Ovary (tissue), 9 donors: ENCODE measurements around the gene FXR1. TPM values are rescaled to one million over a fixed set of nuclear protein-coding genes. Genes with fewer than 3 reads are reported as not detected.

ENCODE experiments used
- DNase-seq, 5 donors: peaks; one replicate each; pipeline ENCODE4 v3.0.0-alpha.2; 2019 to 2020
- H3K27ac ChIP-seq, 2 donors: fragments of 200-600 bp; one replicate each; pipeline versions ENCODE4 v1.5.1 to v1.8.0; 2019 to 2022
- H3K27me3 ChIP-seq: fragments of 200-600 bp; one replicate; pipeline ENCODE4 v1.8.0; 2022
- H3K36me3 ChIP-seq: fragments of 200-600 bp; sonication (generic); one replicate; pipeline ENCODE4 v1.5.1; 2019
- H3K4me1 ChIP-seq: one replicate; pipeline ENCODE4 v1.8.1; 2013; ENCODE audit warnings: mild to moderate bottlenecking, moderate library complexity; ENCODE audit not compliant: insufficient read depth
- H3K4me3 ChIP-seq: fragments of 200-600 bp; sonication (generic); one replicate; pipeline ENCODE4 v1.5.1; 2017
- H3K9me3 ChIP-seq, 2 donors: fragments of 200-600 bp in 1 of 2; sonication (generic) in 1 of 2; one replicate each; pipeline versions ENCODE4 v1.5.1 to v1.8.1; 2013 to 2019; ENCODE audit warnings: mild to moderate bottlenecking in 1 of 2, moderate library complexity in 1 of 2
- EP300 ChIP-seq: sonication (generic); formaldehyde crosslinking; IDR thresholded peaks from one replicate; pipeline ENCODE4 v1.6.1; 2017; ENCODE audit warnings: antibody characterized with exemption
- POLR2A ChIP-seq: fragments of 450-650 bp; IDR thresholded peaks from one replicate; pipeline ENCODE4 v1.6.1; 2017; ENCODE audit warnings: antibody characterized with exemption, mild to moderate bottlenecking, moderate library complexity
- intact Hi-C, 4 donors: fragments of 100-400 bp; cut with DNase I; formaldehyde crosslinking; loops; one replicate each; pipeline versions ENCODE4 v1.11.0 to v1.15.1; 2022 to 2023
- polyA plus RNA-seq, 2 donors: library from polyadenylated mRNA; stranded (reverse); fragments of 200-250 nt in 1 of 2; fragments of 350-450 nt in 1 of 2; fragmentation: Illumina TruSeq in 1 of 2; extraction: RNeasy Lipid Tissue Mini Kit (QIAGEN cat#74804) in 1 of 2; gene quantifications; one replicate each; pipeline ENCODE4 v1.2.3, GENCODE V29; 2013 to 2014
- total RNA-seq, 7 donors: library from RNA; depleted of rRNA in 2 of 7; stranded (reverse); fragments of >200 nt in 2 of 7; fragmentation: NEBNext Ultra II Directional in 3 of 7; extraction: Animal tissue kit (Norgen Biotek cat#: 25700) in 3 of 7; gene quantifications; one replicate each; pipeline versions ENCODE4 v1.1.0 to v1.2.4, GENCODE V29; 2016 to 2023
- TF ChIP-seq, protein P1 (sequence below), 3 donors: fragments of 450-650 bp in 2 of 3; fragments of 200-600 bp in 1 of 3; IDR thresholded peaks; one replicate each; pipeline versions ENCODE4 v1.5.1 to v1.8.0; 2016 to 2022; ENCODE audit warnings: antibody characterized with exemption in 3 of 3, mild to moderate bottlenecking in 1 of 3
- donor health status: DM: no; HTN: no; CAD: no; lungs with moderate emphysema.
- donor health status: DM: no; HTN: no; CAD: no.
- donor health status: Bipolar disorder and iron deficiency.
- donor health status: DM: yes; HTN: yes; CAD: no.
- donor health status: DM: no; HTN: no; CAD: no.
- donor health status: DM: yes; HTN: yes; CAD: no.

FXR1 gene
- total and polyA plus RNA-seq, 9 donors = 102 to 176 (median 117) TPM

DNA sequence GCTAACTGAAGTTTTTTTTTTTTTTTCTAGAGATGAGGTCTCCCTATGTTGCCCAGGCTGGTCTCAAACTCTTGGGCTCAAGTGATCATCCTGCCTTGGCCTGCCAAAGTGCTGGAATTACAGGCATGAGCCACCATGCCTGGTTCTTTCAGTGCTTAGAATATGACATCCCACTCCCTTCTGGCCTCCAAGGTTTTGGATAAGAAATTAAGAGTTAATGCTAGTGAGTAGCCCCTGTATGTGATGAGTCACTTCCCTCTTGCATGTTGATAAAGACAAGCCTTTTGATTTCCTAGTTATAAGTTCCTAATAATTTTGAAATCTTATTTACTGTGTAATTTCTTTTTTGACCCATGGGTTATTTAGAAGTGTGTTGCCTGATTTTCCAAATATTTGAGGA, 112.7 kb downstream of the FXR1 start:
- intact Hi-C loops = no loop called here
- Histone ChIP-seq H3K4me3 (no peak overlapping the region), H3K27ac (no peak overlapping the region), H3K4me1 (no peaks in the 10 kb centered on the region), H3K36me3 (no peaks in the 10 kb centered on the region), H3K9me3 (no peaks in the 10 kb centered on the region), H3K27me3 (no peaks in the 10 kb centered on the region)
- TF ChIP-seq POLR2A (no peak), EP300 (no peak)
- TF ChIP-seq, protein P1, sequence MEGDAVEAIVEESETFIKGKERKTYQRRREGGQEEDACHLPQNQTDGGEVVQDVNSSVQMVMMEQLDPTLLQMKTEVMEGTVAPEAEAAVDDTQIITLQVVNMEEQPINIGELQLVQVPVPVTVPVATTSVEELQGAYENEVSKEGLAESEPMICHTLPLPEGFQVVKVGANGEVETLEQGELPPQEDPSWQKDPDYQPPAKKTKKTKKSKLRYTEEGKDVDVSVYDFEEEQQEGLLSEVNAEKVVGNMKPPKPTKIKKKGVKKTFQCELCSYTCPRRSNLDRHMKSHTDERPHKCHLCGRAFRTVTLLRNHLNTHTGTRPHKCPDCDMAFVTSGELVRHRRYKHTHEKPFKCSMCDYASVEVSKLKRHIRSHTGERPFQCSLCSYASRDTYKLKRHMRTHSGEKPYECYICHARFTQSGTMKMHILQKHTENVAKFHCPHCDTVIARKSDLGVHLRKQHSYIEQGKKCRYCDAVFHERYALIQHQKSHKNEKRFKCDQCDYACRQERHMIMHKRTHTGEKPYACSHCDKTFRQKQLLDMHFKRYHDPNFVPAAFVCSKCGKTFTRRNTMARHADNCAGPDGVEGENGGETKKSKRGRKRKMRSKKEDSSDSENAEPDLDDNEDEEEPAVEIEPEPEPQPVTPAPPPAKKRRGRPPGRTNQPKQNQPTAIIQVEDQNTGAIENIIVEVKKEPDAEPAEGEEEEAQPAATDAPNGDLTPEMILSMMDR (IDR thresholded peaks at IDR 0.05) = no peak
- no peak for DNase-seq

DNA sequence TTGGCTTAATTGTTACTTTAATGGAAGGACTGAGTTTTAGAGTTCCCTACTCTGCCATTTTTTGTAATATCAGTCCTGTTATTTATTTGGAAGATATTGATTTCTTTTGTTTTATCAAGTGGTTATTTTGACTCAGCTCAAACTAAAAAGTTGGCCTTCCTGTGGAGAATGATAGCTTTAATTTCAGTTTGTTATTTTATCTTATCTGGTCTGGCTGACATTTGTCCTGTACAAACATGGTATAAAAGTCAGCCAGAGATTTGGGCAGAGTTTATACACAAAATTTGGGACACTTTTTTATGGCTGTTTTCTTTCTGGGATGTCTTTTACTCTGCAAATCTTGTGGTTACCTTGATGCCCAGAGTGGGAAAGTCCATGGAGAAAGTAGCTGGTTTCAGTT, 118.5 kb downstream of the FXR1 start:
- no peaks in the 10 kb centered on the region for H3K9me3 ChIP-seq
- DNase-seq = no peak
- H3K27me3 ChIP-seq = no peaks in the 10 kb centered on the region
- intact Hi-C loops = no loop called here
- no peak overlapping the region for H3K27ac ChIP-seq
- no peaks in the 10 kb centered on the region for H3K4me1 ChIP-seq
- no peaks in the 10 kb centered on the region for H3K36me3 ChIP-seq
- no peak for TF ChIP-seq EP300
- no peak for TF ChIP-seq POLR2A
- TF ChIP-seq, protein P1 (IDR thresholded peaks at IDR 0.05) = no peak
- no peak overlapping the region for H3K4me3 ChIP-seq

Other genes starting within 250 kb of the FXR1 start
- gene CCDC39, start 233.2 kb upstream of the FXR1 start, total RNA-seq = 1 to 10 TPM in 2 of 7 donors, under 1 TPM in 4, not detected in 1; 0.69 to 5.4 (median 0.81) TPM
- under 1 TPM; 0.30 to 0.72 TPM for gene CCDC39, start 233.2 kb upstream of the FXR1 start, polyA plus RNA-seq
- gene DNAJC19, start 77.1 kb downstream of the FXR1 start, total RNA-seq = 10 to 100 TPM; 43.1 to 64.4 (median 45.5) TPM
- gene DNAJC19, start 77.1 kb downstream of the FXR1 start, polyA plus RNA-seq = 10 to 100 TPM; 51.2 to 62.5 TPM